H1 (cell line): ENCODE results near the gene CACNA2D3. TPM values are rescaled to one million over a fixed set of nuclear protein-coding genes. Genes with fewer than 3 reads are reported as not detected.

ENCODE experiments used
- CTCF ChIA-PET: fragments of 300-600 bp; sonication (Branson Sonifier 250); formaldehyde crosslinking; loops from one replicate; lab custom pipeline; 2021; ENCODE audit not compliant: partially characterized antibody; lab: Charles Lee
- POLR2A ChIA-PET: fragments of 300-600 bp; sonication (Branson Sonifier 250); formaldehyde crosslinking; loops from one replicate; lab custom pipeline; 2021; ENCODE audit warnings: inconsistent platforms; ENCODE audit not compliant: partially characterized antibody; lab: Charles Lee
- DNase-seq, 2 experiments: peaks; one replicate each; pipeline versions ENCODE4 v3.0.0 to v3.0.0-alpha.2; 2010 to 2022; ENCODE audit warnings: low spot score in 2 of 2, low read depth in 1 of 2, mixed read lengths in 1 of 2
- FAIRE-seq: peaks from 2 replicates; lab custom pipeline; 2011; peaks lifted over from hg19 to GRCh38; lab: Jason Lieb, UNC
- H2AFZ ChIP-seq: 2 replicates; pipeline ENCODE4 v1.8.1; 2012; ENCODE audit warnings: low read length, inconsistent platforms
- H2AK5ac ChIP-seq: 2 replicates; pipeline ENCODE4 v1.6.1; 2013; ENCODE audit warnings: low read depth, low read length
- H2BK120ac ChIP-seq: replicated peaks from 2 replicates; pipeline ENCODE3; 2013; ENCODE audit warnings: low read depth, low read length, inconsistent platforms
- H2BK12ac ChIP-seq: 2 replicates; pipeline ENCODE4 v1.6.1; 2013; ENCODE audit warnings: low read depth, low read length
- H2BK15ac ChIP-seq: 2 replicates; pipeline ENCODE4 v1.6.1; 2013; ENCODE audit warnings: low read length
- H2BK20ac ChIP-seq: 2 replicates; pipeline ENCODE4 v1.6.1; 2013; ENCODE audit warnings: low read length
- H2BK5ac ChIP-seq: 2 replicates; pipeline ENCODE4 v1.6.1; 2013; ENCODE audit warnings: low read depth, low read length
- H3K14ac ChIP-seq: 2 replicates; pipeline ENCODE4 v1.6.1; 2013; ENCODE audit warnings: inconsistent platforms; ENCODE audit not compliant: insufficient read length
- H3K18ac ChIP-seq: 2 replicates; pipeline ENCODE4 v1.6.1; 2013; ENCODE audit warnings: low read length; ENCODE audit errors: extremely low read depth
- H3K23ac ChIP-seq: 2 replicates; pipeline ENCODE4 v1.6.1; 2013; ENCODE audit warnings: inconsistent platforms; ENCODE audit not compliant: insufficient read length
- H3K23me2 ChIP-seq: 2 replicates; pipeline ENCODE4 v1.6.1; 2013; ENCODE audit warnings: low read depth, low read length
- H3K27ac ChIP-seq: 2 replicates; pipeline ENCODE4 v1.6.1; 2011; ENCODE audit warnings: low read depth, low read length, inconsistent platforms
- H3K27me3 ChIP-seq, 4 experiments: replicated peaks in 1 of 4; 1 replicate in 1 of 4; 2 replicates in 3 of 4; pipeline versions ENCODE4 v1.6.1 to v1.8.1; 2011 to 2013; ENCODE audit warnings: low read length in 3 of 4, mild to moderate bottlenecking in 3 of 4, inconsistent platforms in 2 of 4, mixed read lengths in 2 of 4, moderate library complexity in 1 of 4; ENCODE audit not compliant: control insufficient read depth in 3 of 4, insufficient read depth in 3 of 4; ENCODE audit errors: extremely low read depth in 1 of 4
- H3K36me3 ChIP-seq, 4 experiments: 2 replicates each; pipeline versions ENCODE4 v1.6.1 to v1.8.1; 2011 to 2013; ENCODE audit warnings: mild to moderate bottlenecking in 4 of 4, low read length in 3 of 4, moderate library complexity in 2 of 4, control low read depth in 1 of 4, inconsistent platforms in 1 of 4; ENCODE audit not compliant: insufficient read depth in 4 of 4, control insufficient read depth in 2 of 4
- H3K4ac ChIP-seq: replicated peaks from 2 replicates; pipeline ENCODE3; 2013; ENCODE audit warnings: low read length, low read depth, mixed read lengths, inconsistent platforms; ENCODE audit not compliant: insufficient read length
- H3K4me1 ChIP-seq, 4 experiments: replicated peaks in 1 of 4; 1 replicate in 1 of 4; 2 replicates in 3 of 4; pipeline versions ENCODE4 v1.6.1 to v1.8.1; 2011 to 2013; ENCODE audit warnings: low read length in 3 of 4, inconsistent platforms in 2 of 4, mixed read lengths in 1 of 4; ENCODE audit not compliant: insufficient read depth in 4 of 4, control insufficient read depth in 3 of 4
- H3K4me2 ChIP-seq, 2 experiments: 2 replicates each; pipeline versions ENCODE4 v1.6.1 to v1.8.1; 2011 to 2013; ENCODE audit warnings: low read depth in 2 of 2, low read length in 2 of 2, control low read depth in 1 of 2, inconsistent platforms in 1 of 2, mild to moderate bottlenecking in 1 of 2; ENCODE audit not compliant: insufficient read depth in 1 of 2
- H3K4me3 ChIP-seq, 4 experiments: fragments of 200-600, 300-600 bp in 1 of 4; sonication (generic), shearing (Covaris generic), sonication (Bioruptor Twin) in 1 of 4; 2 replicates each; pipeline versions ENCODE4 v1.5.1 to v1.8.1; 2011 to 2016; ENCODE audit warnings: low read length in 4 of 4, low read depth in 3 of 4, control low read depth in 2 of 4, inconsistent platforms in 2 of 4, mild to moderate bottlenecking in 2 of 4, mixed read lengths in 1 of 4, moderate library complexity in 1 of 4; ENCODE audit not compliant: insufficient read depth in 2 of 4; ENCODE audit errors: extremely low read depth in 1 of 4
- H3K56ac ChIP-seq: replicated peaks from 2 replicates; pipeline ENCODE3; 2013; ENCODE audit warnings: low read depth, mild to moderate bottlenecking, mixed read lengths, low read length, inconsistent platforms; ENCODE audit not compliant: insufficient read length
- H3K79me1 ChIP-seq: 2 replicates; pipeline ENCODE4 v1.6.1; 2013; ENCODE audit warnings: low read depth, low read length, control low read depth
- H3K79me2 ChIP-seq, 2 experiments: 2 replicates each; pipeline versions ENCODE4 v1.6.1 to v1.8.1; 2012 to 2013; ENCODE audit warnings: low read length in 2 of 2, mild to moderate bottlenecking in 2 of 2, inconsistent platforms in 1 of 2; ENCODE audit not compliant: insufficient read depth in 2 of 2, control insufficient read depth in 1 of 2
- H3K9ac ChIP-seq, 4 experiments: replicated peaks in 1 of 4; 1 replicate in 1 of 4; 2 replicates in 3 of 4; pipeline versions ENCODE4 v1.6.1 to v1.8.1; 2011 to 2013; ENCODE audit warnings: low read depth in 3 of 4, low read length in 3 of 4, control low read depth in 2 of 4, mild to moderate bottlenecking in 2 of 4, moderate library complexity in 2 of 4, inconsistent platforms in 1 of 4; ENCODE audit errors: extremely low read depth in 1 of 4
- H3K9me3 ChIP-seq, 2 experiments: 2 replicates each; pipeline versions ENCODE4 v1.6.1 to v1.8.1; 2012 to 2013; ENCODE audit warnings: mild to moderate bottlenecking in 2 of 2, moderate library complexity in 2 of 2, control low read depth in 1 of 2, inconsistent platforms in 1 of 2, low read depth in 1 of 2, low read length in 1 of 2, mixed read lengths in 1 of 2; ENCODE audit not compliant: insufficient read depth in 2 of 2
- H4K20me1 ChIP-seq, 2 experiments: replicated peaks in 1 of 2; 2 replicates each; pipeline versions ENCODE3 to v1.8.1; 2011 to 2013; ENCODE audit warnings: inconsistent platforms in 2 of 2, low read length in 2 of 2, mild to moderate bottlenecking in 1 of 2; ENCODE audit not compliant: insufficient read depth in 2 of 2, control insufficient read depth in 1 of 2
- H4K5ac ChIP-seq: 2 replicates; pipeline ENCODE4 v1.6.1; 2013; ENCODE audit warnings: low read length, low read depth, mixed read lengths, inconsistent platforms; ENCODE audit not compliant: insufficient read length
- H4K8ac ChIP-seq: 2 replicates; pipeline ENCODE4 v1.8.0; 2013; ENCODE audit warnings: mild to moderate bottlenecking, moderate library complexity, low read length, inconsistent platforms; ENCODE audit not compliant: insufficient read depth; ENCODE audit errors: extremely low read depth
- H4K91ac ChIP-seq: replicated peaks from 2 replicates; pipeline ENCODE3; 2013; ENCODE audit warnings: low read length, mixed read lengths, inconsistent platforms; ENCODE audit not compliant: insufficient read length
- ASH2L ChIP-seq: fragments of 200-600, 300-600 bp; sonication (generic); IDR thresholded peaks from one replicate; pipeline ENCODE4 v1.7.1; 2017; ENCODE audit warnings: low read length
- CBX8 ChIP-seq: fragments of 300-800, 300-1000 bp; sonication (generic); IDR thresholded peaks from 2 replicates; pipeline ENCODE4 v1.7.1; 2016; ENCODE audit warnings: low read depth, low read length, borderline replicate concordance
- JUN ChIP-seq: IDR thresholded peaks from 2 replicates; pipeline ENCODE4 v1.6.1; 2011; ENCODE audit warnings: low read depth, mild to moderate bottlenecking, improper control_type of control experiment, low read length
- YY1 ChIP-seq: IDR thresholded peaks from 2 replicates; pipeline ENCODE4 v1.6.1; 2011; ENCODE audit warnings: low read depth, mild to moderate bottlenecking, low read length
- WGBS, 2 experiments: shearing (Covaris generic) in 1 of 2; methylation state at CpG; one replicate each; pipeline versions ENCODE4 v1.1.6 to v1.1.7; 2013 to 2015; ENCODE audit warnings: low lambda C conversion rate in 2 of 2, mixed read lengths in 2 of 2, inconsistent platforms in 1 of 2, low coverage in 1 of 2, missing lambda C conversion rate in 1 of 2; ENCODE audit not compliant: insufficient replicate concordance in 2 of 2, insufficient coverage in 1 of 2, insufficient read length in 1 of 2; ENCODE audit errors: extremely low coverage in 1 of 2, missing lambda C conversion rate in 1 of 2; 5-methylcytosine and 5-hydroxymethylcytosine counted together
- polyA plus RNA-seq, 7 experiments: library from polyadenylated mRNA; depleted of rRNA in 3 of 7; stranded (reverse) in 5 of 7; unstranded in 2 of 7; fragments of >200 nt in 5 of 7; fragments of 200-250 nt in 2 of 7; gene quantifications; 1 replicate in 5 of 7; 2 replicates in 1 of 7; 4 replicates in 1 of 7; pipeline versions ENCODE4 v1.2.1 to v1.2.3, GENCODE V29; 2011 to 2013; ENCODE audit warnings: missing spikeins in 2 of 7, mixed read lengths in 2 of 7
- total RNA-seq: library from RNA; stranded (reverse); fragmentation: NEBNext Ultra II Directional; extraction: Animal tissue kit (Norgen Biotek cat#: 25700); gene quantifications from 2 replicates; pipeline ENCODE4 v1.2.1, GENCODE V29; 2021
- TF ChIP-seq, protein P1 (sequence below): IDR thresholded peaks from 2 replicates; pipeline ENCODE4 v1.6.1; 2011; ENCODE audit warnings: low read depth, mild to moderate bottlenecking, low read length; ENCODE audit not compliant: insufficient read depth

Gene CACNA2D3
- total and polyA plus RNA-seq, 2 of the 8 experiments (the other 6 are each of a cell fraction or from before 2014, with no cell fraction given) = 1.5 to 1.8 TPM

DNA sequence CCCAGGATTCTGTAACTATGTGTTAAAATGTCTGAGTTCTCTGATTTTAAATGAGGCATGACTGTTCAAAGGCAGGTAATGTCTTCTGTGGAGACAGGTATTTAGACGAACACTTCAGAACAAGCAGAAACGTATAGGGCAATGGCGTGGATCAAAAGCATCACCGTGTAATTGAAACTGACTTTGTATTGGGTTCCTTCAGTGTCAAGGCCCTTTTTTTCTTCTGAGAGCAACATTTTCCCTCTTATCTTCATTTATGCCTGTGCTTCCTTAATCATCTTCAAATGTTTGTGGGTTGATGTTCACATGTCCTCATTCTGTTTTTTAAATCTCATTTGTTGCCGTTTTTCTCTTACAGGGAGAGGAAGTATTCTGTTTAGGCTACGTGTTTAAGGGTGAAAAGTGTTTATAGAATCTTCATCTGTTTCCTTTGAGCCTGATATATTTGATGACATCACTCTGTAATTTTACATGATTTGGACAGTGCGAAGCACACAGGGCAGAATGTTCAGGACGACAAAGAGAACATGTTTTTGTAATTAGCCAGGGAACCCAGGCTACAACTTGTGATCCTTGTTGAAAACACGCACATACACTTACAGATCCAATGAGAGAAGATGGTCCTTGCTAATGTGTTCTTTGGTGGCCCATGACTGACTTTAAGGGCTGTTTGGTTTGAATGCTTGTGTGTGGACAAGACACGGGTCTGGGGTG lies 609.5 kb downstream of the CACNA2D3 start:
- Histone ChIP-seq H2BK20ac (no peak overlapping the region), H3K4me2 (no peak overlapping the region), H3K4me1 (peaks cover 0 to 4% (median 0%) of the 10 kb centered on the region in 4 experiments; a peak in 1 of 7 replicates), H2AK5ac (no peak overlapping the region), H3K9me3 (peaks cover 0 to 5% of the 10 kb centered on the region in 2 experiments; a peak in 1 of 4 replicates), H3K27ac (no peak overlapping the region), H3K56ac (no peak overlapping the region), H3K36me3 (no peaks in the 10 kb centered on the region), H2BK15ac (no peak overlapping the region), H3K23me2 (no peaks in the 10 kb centered on the region), H3K79me1 (no peaks in the 10 kb centered on the region), H2AFZ (no peak overlapping the region), H4K5ac (no peak overlapping the region), H2BK120ac (no peak overlapping the region), H2BK5ac (no peak overlapping the region), H3K18ac (no peak overlapping the region), H3K14ac (no peak overlapping the region), H4K8ac (no peak overlapping the region), H3K9ac (no peak overlapping the region), H4K20me1 (no peaks in the 10 kb centered on the region), H3K4me3 (no peak overlapping the region), H3K23ac (no peak overlapping the region), H4K91ac (no peak overlapping the region), H2BK12ac (no peak overlapping the region), H3K79me2 (no peaks in the 10 kb centered on the region), H3K4ac (no peak overlapping the region), H3K27me3 (no peaks in the 10 kb centered on the region)
- WGBS, 2 experiments = 87% methylated on average over 10 of the region's 10 CpGs; no CpG with 5 or more reads in 1 of the 2 experiments
- TF ChIP-seq ASH2L (no peak), YY1 (no peak), CBX8 (no peak), JUN (no peak)
- TF ChIP-seq, protein P1, sequence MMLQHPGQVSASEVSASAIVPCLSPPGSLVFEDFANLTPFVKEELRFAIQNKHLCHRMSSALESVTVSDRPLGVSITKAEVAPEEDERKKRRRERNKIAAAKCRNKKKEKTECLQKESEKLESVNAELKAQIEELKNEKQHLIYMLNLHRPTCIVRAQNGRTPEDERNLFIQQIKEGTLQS = no peak
- CTCF ChIA-PET = no interaction called here
- DNase-seq (no peak), FAIRE-seq (no peak)
- POLR2A ChIA-PET = interaction anchor here (1.4 kb wide), 1 partner anchor 11 kb away, joined by 3 read pairs; no protein-coding TSS in a partner anchor
